Measurements from ENCODE around the gene ZNF672.
"Not testable (repeated sequence)": the region's sequence is repeated elsewhere in the genome, so short reads cannot be mapped to it uniquely, and the experiment has no call there.

Gene ZNF672

DNA sequence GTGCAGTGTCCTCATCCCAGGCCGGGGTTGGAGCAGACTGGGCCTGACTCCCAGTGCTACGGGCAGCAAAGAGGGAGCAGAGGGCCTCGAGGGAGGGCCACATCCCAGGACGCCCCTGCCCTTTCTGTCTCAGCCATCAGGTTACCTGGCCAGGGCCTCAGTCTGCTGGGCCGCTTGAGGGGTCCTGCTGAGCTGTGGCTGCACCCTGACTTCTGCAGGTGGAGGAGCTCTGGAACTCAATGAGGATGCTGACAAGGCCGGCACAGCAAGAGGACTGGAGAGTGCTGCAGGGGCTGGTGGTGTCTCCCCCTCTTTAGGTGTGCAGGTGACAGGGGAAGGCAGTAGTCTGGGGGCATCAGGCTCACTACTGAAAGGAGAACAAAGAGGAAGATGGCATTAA lies 17.6 kb downstream of the ZNF672 start:
- DNase-seq (ENCODE audit: low spot score): no peak

GRCh38 chr1:248856176-248856575 lies 18.2 kb downstream of the ZNF672 start:
- DNase-seq (ENCODE audit: low spot score): no peak

GRCh38 chr1:248857201-248857600 lies 19.2 kb downstream of the ZNF672 start:
- DNase-seq (ENCODE audit: low spot score): no peak

DNA sequence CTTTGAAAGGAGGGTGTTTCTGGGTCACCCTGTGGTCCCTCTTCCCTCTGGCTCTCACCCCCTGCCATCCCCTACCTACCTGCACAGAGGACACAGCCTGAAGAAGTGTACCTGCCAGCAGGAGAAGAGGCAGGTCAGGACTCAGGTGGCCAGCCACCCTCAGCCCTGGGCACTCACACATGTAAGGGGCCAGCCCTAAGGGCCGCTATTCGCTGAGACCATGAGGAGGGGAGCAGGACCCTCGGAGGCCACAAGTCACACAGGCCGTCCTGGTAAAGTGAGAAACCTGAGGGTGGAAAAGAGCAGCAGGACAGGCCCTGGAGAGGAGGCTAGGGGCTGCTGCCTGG lies 19.7 kb downstream of the ZNF672 start:
- DNase-seq (ENCODE audit: low spot score): no peak

DNA sequence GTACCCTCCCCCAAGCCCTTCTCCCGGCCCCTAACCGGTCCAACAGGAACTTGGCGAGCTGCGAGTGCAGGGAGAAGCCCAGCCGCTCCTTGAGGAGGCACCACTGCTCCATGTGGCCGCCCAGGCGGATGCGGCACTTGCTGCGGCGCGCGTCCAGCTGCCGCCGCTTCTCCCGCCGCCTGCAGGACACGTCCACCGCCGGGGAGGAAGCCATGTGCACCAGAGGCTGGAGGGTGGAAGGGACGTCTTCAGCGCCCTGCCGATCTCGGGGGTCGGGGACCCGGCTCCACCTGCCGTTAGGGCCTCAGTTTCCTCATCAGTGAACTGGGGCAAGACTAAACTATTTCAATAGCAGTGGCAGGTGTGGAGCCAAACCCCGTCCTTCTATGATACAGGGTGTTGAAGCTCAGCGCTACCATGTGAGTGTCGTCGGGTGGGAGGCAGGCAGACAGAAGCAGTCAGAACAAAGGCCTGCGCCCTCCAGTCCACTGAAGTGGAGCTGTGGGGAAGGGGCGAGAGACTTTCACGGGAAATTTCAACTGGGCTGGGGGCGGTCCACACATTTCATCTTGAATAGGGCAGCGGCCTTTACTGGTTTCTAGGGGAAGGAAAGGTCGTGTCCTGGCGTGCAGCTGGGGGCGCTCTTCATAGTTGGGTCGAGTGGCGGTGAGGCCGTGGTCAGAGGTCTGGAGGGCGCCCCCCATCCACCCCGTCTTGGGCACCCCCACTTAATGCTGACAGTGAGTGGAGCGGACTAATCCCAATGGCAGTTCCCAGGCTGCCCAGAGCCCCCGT lies 20.3 kb downstream of the ZNF672 start:
- peak; percentile 67 for DNase-seq (ENCODE audit: low spot score)

GRCh38 chr1:248858891-248859889 lies 21.2 kb downstream of the ZNF672 start, which contains the start of gene ZNF692:
Gene ZNF692, minus strand, starts transcription at chr1:248859085. Its CDS starts 776 bp downstream, at chr1:248858309.
- peak; percentile 97 for DNase-seq (ENCODE audit: low spot score)

GRCh38 chr1:248860007-248860406 lies 22.0 kb downstream of the ZNF672 start:
- no peak for DNase-seq (ENCODE audit: low spot score)

DNA sequence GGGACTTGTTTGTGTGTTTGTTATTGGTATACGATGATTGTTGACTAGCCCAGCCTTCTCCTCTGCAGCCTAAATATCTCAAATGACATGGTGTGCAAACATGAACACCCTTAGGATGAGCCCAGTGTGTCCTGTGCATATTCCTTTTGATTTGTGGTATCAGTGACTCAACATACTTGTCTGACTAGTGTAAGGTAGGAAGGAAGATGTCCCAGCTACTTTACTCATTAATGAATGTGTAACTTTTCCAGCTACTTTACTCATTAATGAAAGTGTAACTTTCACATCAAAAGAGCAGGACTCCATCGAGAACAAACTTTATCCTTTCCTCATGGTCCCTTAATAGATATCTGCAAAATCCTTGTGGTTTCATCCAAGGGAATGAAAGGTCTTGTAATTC lies 23.6 kb downstream of the ZNF672 start:
- no peak for DNase-seq (ENCODE audit: low spot score)

GRCh38 chr1:248862695-248862997 lies 24.6 kb downstream of the ZNF672 start:
- DNase-seq (ENCODE audit: low spot score): no peak

- DNase-seq (ENCODE audit: low spot score): peak; percentile 52
These were observed 25.2 kb downstream of the ZNF672 start for GRCh38 chr1:248862998-248863881.

DNA sequence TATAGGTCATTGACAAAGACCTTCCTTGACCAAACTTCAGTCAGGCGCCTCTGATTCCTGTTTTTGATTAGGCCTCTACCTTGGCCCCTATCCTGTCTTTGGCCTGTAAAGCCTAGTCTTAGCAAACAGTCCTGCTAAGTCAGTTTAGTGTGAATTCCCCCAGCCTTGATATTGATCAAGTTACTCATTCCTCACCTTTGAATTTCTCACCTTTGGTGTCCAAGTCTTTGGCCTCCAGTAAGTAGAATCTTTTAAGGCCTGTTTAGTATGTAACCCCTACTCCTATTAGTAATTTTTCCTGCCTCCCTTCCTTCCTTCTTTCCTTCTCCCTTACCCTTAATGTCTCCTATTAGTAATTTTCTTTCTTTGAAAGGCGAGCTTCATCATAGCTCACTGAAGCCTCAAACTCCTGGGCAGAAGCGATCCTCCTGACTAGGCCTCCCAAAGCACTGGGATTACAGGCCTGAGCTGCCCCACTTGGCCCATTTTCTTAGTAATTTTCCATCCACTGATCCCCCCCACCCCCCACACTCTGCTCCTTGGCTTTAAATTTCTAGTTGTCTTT lies 33.9 kb downstream of the ZNF672 start:
- DNase-seq (ENCODE audit: low spot score): no peak

DNA sequence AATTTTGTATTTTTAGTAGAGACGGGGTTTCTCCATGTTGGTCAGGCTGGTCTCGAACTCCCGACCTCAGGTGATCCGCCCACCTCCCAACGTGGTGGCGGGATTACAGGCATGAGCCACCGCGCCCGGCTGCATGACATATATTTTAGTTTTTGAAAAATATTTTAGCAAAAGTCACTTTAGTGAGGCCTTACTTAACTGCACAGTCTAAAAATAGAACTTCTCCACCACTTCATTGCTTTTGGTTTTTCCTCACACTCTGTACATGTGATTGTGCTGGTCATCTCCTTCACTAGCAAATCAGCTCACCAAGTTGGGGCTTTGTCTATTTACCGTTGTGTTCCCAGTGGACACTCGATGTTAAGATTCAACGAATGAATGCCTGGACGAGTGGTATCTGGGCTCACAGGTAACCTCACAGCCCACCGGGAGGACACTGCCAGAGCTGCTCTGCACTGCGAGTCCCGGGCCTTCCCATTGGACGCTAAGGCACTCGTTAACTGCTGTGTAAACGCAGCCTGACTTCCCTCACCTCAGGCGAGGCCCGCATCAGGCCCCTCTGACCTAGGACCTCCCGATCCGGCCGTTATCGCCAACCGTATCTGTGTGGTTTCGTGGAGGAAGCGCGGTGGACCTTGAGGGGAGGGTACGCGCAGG lies 34.9 kb downstream of the ZNF672 start:
- DNase-seq (ENCODE audit: low spot score): peak; percentile 72

DNA sequence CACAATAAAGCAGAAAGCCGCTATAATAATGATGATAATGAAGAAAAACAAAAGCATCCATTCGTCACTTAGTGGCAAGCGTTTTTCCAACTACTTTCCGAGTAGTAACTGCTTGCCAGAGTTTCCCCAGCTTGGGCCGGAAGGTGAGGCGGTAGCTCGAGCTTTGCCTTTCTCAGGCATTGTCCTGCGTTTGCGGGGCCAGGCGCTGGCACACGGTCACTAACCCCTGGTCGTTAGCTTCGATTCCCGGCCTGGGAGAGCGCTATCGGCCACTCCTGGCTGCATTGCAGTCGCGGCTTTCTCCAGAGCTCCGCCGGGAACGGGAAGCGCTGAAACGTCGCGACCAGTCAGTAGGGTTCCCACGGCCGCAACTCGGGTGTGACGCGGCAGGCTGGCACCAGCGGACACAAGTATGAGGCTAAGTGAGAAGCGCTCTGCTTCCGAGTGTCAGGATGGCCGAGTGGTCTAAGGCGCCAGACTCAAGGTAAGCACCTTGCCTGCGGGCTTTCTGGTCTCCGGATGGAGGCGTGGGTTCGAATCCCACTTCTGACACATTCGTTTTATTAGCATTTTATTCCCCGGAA lies 35.5 kb downstream of the ZNF672 start:
- DNase-seq (ENCODE audit: low spot score): peak; percentile 94

DNA sequence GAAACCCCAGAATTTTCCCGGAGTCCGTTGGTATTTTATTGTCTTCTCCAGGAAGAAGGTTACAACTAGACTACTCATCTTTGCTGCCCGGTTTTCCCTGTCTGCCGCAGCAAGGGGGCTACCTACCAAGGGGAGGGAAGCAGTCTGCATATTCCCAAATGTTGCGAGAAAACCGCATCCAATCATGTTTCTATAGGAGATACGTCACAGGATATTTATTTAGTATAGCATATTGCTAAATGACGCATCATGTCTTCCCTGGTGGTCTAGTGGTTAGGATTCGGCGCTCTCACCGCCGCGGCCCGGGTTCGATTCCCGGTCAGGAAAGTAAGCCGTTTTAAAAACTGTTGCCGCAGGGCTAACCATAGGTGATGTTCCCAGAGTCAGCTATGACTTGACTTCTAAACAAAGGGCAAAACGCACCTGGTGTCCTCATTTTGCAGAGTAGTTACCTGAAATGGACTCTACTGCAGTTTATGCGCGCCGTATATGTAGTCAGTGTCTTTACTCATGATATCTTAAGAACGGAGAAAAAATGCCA lies 36.0 kb downstream of the ZNF672 start:
- DNase-seq (ENCODE audit: low spot score): peak; percentile 82

GRCh38 chr1:248881261-248881660 lies 43.2 kb downstream of the ZNF672 start:
- no peak for DNase-seq (ENCODE audit: low spot score)

- not testable (repeated sequence) for DNase-seq (ENCODE audit: low spot score)
These were observed 44.4 kb downstream of the ZNF672 start for GRCh38 chr1:248882427-248882826.

GRCh38 chr1:248884632-248885295 lies 46.7 kb downstream of the ZNF672 start:
- no peak for DNase-seq (ENCODE audit: low spot score)

GRCh38 chr1:248885646-248886045 lies 47.6 kb downstream of the ZNF672 start:
- no peak for DNase-seq (ENCODE audit: low spot score)

DNA sequence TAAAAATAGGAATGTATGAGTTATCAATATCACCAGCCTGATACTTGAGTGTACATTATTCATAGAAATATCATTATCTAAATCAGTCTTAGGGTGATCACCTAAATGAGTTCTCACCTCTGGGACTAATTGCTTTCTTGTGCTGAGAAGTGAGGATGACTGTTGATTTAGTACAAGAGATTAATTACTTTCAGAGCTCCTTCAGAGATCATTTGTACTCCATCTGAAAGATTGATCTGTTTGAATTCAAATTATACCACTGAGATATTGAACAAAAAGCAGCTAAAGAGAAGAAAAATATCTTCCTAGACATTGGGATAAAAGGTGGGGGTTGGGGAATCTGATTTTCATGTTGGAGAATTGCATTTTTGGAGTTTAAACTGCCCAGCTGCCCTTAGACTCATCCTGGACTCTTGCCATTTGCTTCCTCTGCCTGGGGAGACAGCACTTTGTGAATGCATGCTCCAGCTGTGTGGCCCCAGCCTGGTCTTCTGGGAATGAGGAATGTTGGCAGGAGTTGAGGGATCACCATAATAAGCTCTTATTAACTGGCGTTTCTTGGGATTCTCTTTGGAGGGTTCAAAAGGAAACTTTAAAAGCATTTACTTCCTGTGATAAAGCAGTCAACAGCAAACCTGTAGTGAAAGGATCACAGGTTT lies 48.3 kb downstream of the ZNF672 start:
- no peak for DNase-seq (ENCODE audit: low spot score)

- DNase-seq (ENCODE audit: low spot score): not testable (repeated sequence)
These were observed 51.9 kb downstream of the ZNF672 start for GRCh38 chr1:248889914-248890243.
